Measurements from ENCODE around the gene TMEM151B. TPM values are rescaled to one million over a fixed set of nuclear protein-coding genes. Genes with fewer than 3 reads are reported as not detected.

The TMEM151B gene
- total and polyA plus RNA-seq, 2 of the 13 experiments (the other 11 are each of a cell fraction or from before 2014, with no cell fraction given): not detected

DNA sequence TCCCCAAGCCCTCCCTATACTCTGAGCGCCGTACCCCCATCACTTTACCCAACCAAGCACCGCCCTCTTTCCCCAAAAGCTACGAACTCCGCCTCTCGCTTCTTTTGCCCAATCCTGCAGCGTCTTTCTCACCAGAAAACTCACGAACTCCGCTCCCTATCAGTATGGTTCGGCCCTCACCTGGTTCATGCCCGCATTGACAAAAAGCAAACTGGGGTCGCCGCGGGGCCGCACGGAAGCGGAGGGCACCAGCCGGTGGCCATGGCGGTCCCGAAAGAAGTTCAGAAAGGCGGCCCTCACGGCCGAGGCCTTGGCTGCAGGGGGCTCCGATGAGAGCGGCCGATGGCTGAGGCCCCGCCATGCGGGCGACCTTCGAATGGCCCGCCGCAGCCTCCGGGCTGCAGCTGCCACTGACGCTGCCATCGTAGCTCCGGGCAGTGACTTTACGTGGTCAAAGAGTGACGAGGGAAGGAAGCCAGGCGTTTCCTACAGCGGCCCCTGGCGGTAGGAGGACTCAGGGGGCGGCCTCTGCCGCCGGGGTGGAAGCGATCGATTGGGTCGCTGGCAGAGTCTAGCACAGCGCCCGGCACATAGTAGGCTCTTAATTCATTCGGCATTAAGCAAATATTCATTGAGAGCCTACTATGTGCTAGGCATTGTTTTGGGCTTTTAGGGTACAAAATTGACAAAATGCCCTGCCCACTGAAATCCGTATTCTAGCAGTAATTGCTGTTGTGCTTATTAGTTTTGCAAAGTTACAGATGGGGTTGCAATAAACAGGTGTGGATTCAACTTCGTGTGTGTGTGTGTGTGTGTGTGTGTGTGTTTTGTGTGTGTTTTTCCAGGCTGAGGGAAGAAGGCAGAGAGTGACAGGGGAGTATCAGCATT is 42.9 kb downstream of the TMEM151B start, which contains the start of gene AARS2 (continued):
- TF ChIP-seq, protein P1, sequence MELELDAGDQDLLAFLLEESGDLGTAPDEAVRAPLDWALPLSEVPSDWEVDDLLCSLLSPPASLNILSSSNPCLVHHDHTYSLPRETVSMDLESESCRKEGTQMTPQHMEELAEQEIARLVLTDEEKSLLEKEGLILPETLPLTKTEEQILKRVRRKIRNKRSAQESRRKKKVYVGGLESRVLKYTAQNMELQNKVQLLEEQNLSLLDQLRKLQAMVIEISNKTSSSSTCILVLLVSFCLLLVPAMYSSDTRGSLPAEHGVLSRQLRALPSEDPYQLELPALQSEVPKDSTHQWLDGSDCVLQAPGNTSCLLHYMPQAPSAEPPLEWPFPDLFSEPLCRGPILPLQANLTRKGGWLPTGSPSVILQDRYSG (CRISPR knock-in tag; IDR thresholded peaks at IDR 0.05): peak; percentile 84; the same call in 1 of the 2 replicates
- peak; percentile 98 for TF ChIP-seq MIER3 (CRISPR knock-in tag; IDR thresholded peaks at IDR 0.05; ENCODE audit: borderline replicate concordance)
- TF ChIP-seq RFX5 (IDR thresholded peaks at IDR 0.05; ENCODE audit: low read depth, low read length): peak; percentile 53
- TF ChIP-seq, protein P2, sequence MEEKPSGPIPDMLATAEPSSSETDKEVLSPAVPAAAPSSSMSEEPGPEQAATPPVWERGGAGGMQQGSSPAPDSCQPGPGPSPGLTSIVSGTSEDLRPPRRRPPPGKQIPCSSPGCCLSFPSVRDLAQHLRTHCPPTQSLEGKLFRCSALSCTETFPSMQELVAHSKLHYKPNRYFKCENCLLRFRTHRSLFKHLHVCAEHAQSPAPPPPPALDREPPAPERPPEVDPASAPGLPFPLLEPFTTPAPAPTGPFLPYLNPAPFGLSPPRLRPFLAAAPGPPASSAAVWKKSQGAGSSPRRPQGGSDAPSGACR (CRISPR knock-in tag; IDR thresholded peaks at IDR 0.05): peak; percentile 98; the same call in 1 of the 2 replicates
- TF ChIP-seq, protein P3, sequence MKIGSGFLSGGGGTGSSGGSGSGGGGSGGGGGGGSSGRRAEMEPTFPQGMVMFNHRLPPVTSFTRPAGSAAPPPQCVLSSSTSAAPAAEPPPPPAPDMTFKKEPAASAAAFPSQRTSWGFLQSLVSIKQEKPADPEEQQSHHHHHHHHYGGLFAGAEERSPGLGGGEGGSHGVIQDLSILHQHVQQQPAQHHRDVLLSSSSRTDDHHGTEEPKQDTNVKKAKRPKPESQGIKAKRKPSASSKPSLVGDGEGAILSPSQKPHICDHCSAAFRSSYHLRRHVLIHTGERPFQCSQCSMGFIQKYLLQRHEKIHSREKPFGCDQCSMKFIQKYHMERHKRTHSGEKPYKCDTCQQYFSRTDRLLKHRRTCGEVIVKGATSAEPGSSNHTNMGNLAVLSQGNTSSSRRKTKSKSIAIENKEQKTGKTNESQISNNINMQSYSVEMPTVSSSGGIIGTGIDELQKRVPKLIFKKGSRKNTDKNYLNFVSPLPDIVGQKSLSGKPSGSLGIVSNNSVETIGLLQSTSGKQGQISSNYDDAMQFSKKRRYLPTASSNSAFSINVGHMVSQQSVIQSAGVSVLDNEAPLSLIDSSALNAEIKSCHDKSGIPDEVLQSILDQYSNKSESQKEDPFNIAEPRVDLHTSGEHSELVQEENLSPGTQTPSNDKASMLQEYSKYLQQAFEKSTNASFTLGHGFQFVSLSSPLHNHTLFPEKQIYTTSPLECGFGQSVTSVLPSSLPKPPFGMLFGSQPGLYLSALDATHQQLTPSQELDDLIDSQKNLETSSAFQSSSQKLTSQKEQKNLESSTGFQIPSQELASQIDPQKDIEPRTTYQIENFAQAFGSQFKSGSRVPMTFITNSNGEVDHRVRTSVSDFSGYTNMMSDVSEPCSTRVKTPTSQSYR (CRISPR knock-in tag; IDR thresholded peaks at IDR 0.05; ENCODE audit: borderline replicate concordance): peak; percentile 64; the same call in 1 of the 2 replicates
- peak; percentile 93 for TF ChIP-seq U2AF1 (optimal IDR thresholded peaks at IDR 0.05; ENCODE audit: low read depth, low read length)
- TF ChIP-seq, protein P4, sequence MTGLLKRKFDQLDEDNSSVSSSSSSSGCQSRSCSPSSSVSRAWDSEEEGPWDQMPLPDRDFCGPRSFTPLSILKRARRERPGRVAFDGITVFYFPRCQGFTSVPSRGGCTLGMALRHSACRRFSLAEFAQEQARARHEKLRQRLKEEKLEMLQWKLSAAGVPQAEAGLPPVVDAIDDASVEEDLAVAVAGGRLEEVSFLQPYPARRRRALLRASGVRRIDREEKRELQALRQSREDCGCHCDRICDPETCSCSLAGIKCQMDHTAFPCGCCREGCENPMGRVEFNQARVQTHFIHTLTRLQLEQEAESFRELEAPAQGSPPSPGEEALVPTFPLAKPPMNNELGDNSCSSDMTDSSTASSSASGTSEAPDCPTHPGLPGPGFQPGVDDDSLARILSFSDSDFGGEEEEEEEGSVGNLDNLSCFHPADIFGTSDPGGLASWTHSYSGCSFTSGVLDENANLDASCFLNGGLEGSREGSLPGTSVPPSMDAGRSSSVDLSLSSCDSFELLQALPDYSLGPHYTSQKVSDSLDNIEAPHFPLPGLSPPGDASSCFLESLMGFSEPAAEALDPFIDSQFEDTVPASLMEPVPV (CRISPR knock-in tag; IDR thresholded peaks at IDR 0.05): peak; percentile 96
- TF ChIP-seq DNMT1 (CRISPR knock-in tag; IDR thresholded peaks at IDR 0.05): peak; percentile 80; the same call in 1 of the 2 replicates
- TF ChIP-seq, protein P5, sequence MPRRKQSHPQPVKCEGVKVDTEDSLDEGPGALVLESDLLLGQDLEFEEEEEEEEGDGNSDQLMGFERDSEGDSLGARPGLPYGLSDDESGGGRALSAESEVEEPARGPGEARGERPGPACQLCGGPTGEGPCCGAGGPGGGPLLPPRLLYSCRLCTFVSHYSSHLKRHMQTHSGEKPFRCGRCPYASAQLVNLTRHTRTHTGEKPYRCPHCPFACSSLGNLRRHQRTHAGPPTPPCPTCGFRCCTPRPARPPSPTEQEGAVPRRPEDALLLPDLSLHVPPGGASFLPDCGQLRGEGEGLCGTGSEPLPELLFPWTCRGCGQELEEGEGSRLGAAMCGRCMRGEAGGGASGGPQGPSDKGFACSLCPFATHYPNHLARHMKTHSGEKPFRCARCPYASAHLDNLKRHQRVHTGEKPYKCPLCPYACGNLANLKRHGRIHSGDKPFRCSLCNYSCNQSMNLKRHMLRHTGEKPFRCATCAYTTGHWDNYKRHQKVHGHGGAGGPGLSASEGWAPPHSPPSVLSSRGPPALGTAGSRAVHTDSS (CRISPR knock-in tag; conservative IDR thresholded peaks at IDR 0.05): peak; percentile 68; the same call in 1 of the 2 replicates
- TF ChIP-seq, protein P6, sequence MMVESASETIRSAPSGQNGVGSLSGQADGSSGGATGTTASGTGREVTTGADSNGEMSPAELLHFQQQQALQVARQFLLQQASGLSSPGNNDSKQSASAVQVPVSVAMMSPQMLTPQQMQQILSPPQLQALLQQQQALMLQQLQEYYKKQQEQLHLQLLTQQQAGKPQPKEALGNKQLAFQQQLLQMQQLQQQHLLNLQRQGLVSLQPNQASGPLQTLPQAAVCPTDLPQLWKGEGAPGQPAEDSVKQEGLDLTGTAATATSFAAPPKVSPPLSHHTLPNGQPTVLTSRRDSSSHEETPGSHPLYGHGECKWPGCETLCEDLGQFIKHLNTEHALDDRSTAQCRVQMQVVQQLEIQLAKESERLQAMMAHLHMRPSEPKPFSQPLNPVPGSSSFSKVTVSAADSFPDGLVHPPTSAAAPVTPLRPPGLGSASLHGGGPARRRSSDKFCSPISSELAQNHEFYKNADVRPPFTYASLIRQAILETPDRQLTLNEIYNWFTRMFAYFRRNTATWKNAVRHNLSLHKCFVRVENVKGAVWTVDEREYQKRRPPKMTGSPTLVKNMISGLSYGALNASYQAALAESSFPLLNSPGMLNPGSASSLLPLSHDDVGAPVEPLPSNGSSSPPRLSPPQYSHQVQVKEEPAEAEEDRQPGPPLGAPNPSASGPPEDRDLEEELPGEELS (CRISPR knock-in tag; IDR thresholded peaks at IDR 0.05): peak; percentile 65
- no peak; the same call in 1 of the 2 replicates for TF ChIP-seq MATR3 (CRISPR knock-in tag; IDR thresholded peaks at IDR 0.05)
- peak; percentile 91 for TF ChIP-seq PITX1 (CRISPR knock-in tag; IDR thresholded peaks at IDR 0.05)
- TF ChIP-seq GATA4 (IDR thresholded peaks at IDR 0.05; ENCODE audit: borderline replicate concordance, low read depth): peak; percentile 68; the same call in 1 of the 2 replicates
- 0 out of 2 replicates have a peak, but pooled peaks have one; percentile 53 for TF ChIP-seq ZNF17 (CRISPR knock-in tag; IDR thresholded peaks at IDR 0.05)
- no peak for TF ChIP-seq SETDB1 (CRISPR knock-in tag; IDR thresholded peaks at IDR 0.05; ENCODE audit: borderline replicate concordance)
- TF ChIP-seq ZNF282 (IDR thresholded peaks at IDR 0.05; ENCODE audit: partially characterized antibody): no peak
- peak; percentile 60; the same call in 1 of the 2 replicates for TF ChIP-seq HCFC1 (IDR thresholded peaks at IDR 0.05; ENCODE audit: low read depth, low read length)
- TF ChIP-seq ZNF205 (CRISPR knock-in tag; IDR thresholded peaks at IDR 0.05): peak; percentile 97

Measured in HepG2 (cell line).